ENCODE measurements around the gene MX2.

Gene MX2

GRCh38 chr21:41364308-41364707 is 2.5 kb downstream of the MX2 start:
- no peaks in the 10 kb centered on the region for H3K9me3 Mint-ChIP-seq
- H3K36me3 Mint-ChIP-seq (ENCODE audit: low read depth): peaks cover 35% of the 10 kb centered on the region
- H3K27me3 Mint-ChIP-seq: no peaks in the 10 kb centered on the region
- H3K4me3 Mint-ChIP-seq: no peak overlapping the region
- intact Hi-C loops (cut with micrococcal nuclease): no loop called here
- H3K27ac Mint-ChIP-seq: no peak overlapping the region
- peaks cover 71% of the 10 kb centered on the region for H3K4me1 Mint-ChIP-seq (ENCODE audit: low read depth)

- Mint-ChIP-seq H3K4me1 (ENCODE audit: low read depth) (peaks cover 82% of the 10 kb centered on the region), H3K27me3 (no peaks in the 10 kb centered on the region), H3K9me3 (no peaks in the 10 kb centered on the region), H3K4me3 (no peak overlapping the region), H3K27ac (no peak overlapping the region), H3K36me3 (ENCODE audit: low read depth) (peaks cover 42% of the 10 kb centered on the region)
- intact Hi-C loops (cut with micrococcal nuclease): no loop called here
These were observed 3.7 kb downstream of the MX2 start for GRCh38 chr21:41365377-41366107.

GRCh38 chr21:41366522-41367151 is 4.8 kb downstream of the MX2 start:
- peak overlapping the region; percentile 65 for H3K27ac Mint-ChIP-seq
- H3K4me1 Mint-ChIP-seq (ENCODE audit: low read depth): peaks cover 76% of the 10 kb centered on the region
- no peaks in the 10 kb centered on the region for H3K9me3 Mint-ChIP-seq
- no peak overlapping the region for H3K4me3 Mint-ChIP-seq
- no peaks in the 10 kb centered on the region for H3K27me3 Mint-ChIP-seq
- peaks cover 47% of the 10 kb centered on the region for H3K36me3 Mint-ChIP-seq (ENCODE audit: low read depth)
- intact Hi-C loops (cut with micrococcal nuclease): no loop called here

- peak overlapping the region; percentile 21 for H3K27ac Mint-ChIP-seq
- H3K9me3 Mint-ChIP-seq: no peaks in the 10 kb centered on the region
- no peak overlapping the region for H3K4me3 Mint-ChIP-seq
- H3K36me3 Mint-ChIP-seq (ENCODE audit: low read depth): peaks cover 39% of the 10 kb centered on the region
- intact Hi-C loops (cut with micrococcal nuclease): no loop called here
- no peaks in the 10 kb centered on the region for H3K27me3 Mint-ChIP-seq
- peaks cover 68% of the 10 kb centered on the region for H3K4me1 Mint-ChIP-seq (ENCODE audit: low read depth)
These were observed 5.6 kb downstream of the MX2 start for GRCh38 chr21:41367301-41367944.

- no peak overlapping the region for H3K4me3 Mint-ChIP-seq
- H3K27ac Mint-ChIP-seq: peak overlapping the region; percentile 21
- intact Hi-C loops (cut with micrococcal nuclease): no loop called here
- no peaks in the 10 kb centered on the region for H3K9me3 Mint-ChIP-seq
- peaks cover 61% of the 10 kb centered on the region for H3K4me1 Mint-ChIP-seq (ENCODE audit: low read depth)
- peaks cover 40% of the 10 kb centered on the region for H3K36me3 Mint-ChIP-seq (ENCODE audit: low read depth)
- no peaks in the 10 kb centered on the region for H3K27me3 Mint-ChIP-seq
These were observed 6.3 kb downstream of the MX2 start for GRCh38 chr21:41367945-41368734.

- peak overlapping the region; percentile 85 for H3K27ac Mint-ChIP-seq
- peaks cover 43% of the 10 kb centered on the region for H3K36me3 Mint-ChIP-seq (ENCODE audit: low read depth)
- peaks cover 55% of the 10 kb centered on the region for H3K4me1 Mint-ChIP-seq (ENCODE audit: low read depth)
These were observed 6.9 kb downstream of the MX2 start for GRCh38 chr21:41368735-41369104.

GRCh38 chr21:41369105-41369919 is 7.5 kb downstream of the MX2 start:
- Mint-ChIP-seq H3K36me3 (ENCODE audit: low read depth) (peaks cover 43% of the 10 kb centered on the region), H3K27me3 (no peaks in the 10 kb centered on the region), H3K4me1 (ENCODE audit: low read depth) (peaks cover 49% of the 10 kb centered on the region), H3K27ac (peak overlapping the region; percentile 85), H3K4me3 (peak overlapping the region; percentile 73), H3K9me3 (no peaks in the 10 kb centered on the region)
- intact Hi-C loops (cut with micrococcal nuclease): no loop called here

More at GRCh38 chr21:41368735-41369104, 6.9 kb downstream of the MX2 start:
- Mint-ChIP-seq H3K27me3 (no peaks in the 10 kb centered on the region), H3K4me3 (peak overlapping the region; percentile 73), H3K9me3 (no peaks in the 10 kb centered on the region)
- intact Hi-C loops (cut with micrococcal nuclease): no loop called here

GRCh38 chr21:41369920-41370839 is 8.4 kb downstream of the MX2 start:
- peaks cover 45% of the 10 kb centered on the region for H3K36me3 Mint-ChIP-seq (ENCODE audit: low read depth)
- H3K27me3 Mint-ChIP-seq: no peaks in the 10 kb centered on the region
- H3K4me3 Mint-ChIP-seq: peak overlapping the region; percentile 30
- H3K9me3 Mint-ChIP-seq: no peaks in the 10 kb centered on the region
- peaks cover 49% of the 10 kb centered on the region for H3K4me1 Mint-ChIP-seq (ENCODE audit: low read depth)
- peak overlapping the region; percentile 85 for H3K27ac Mint-ChIP-seq
- intact Hi-C loops (cut with micrococcal nuclease): no loop called here

GRCh38 chr21:41370840-41371684 is 9.2 kb downstream of the MX2 start:
- peaks cover 37% of the 10 kb centered on the region for H3K36me3 Mint-ChIP-seq (ENCODE audit: low read depth)
- H3K27ac Mint-ChIP-seq: no peak overlapping the region
- no peaks in the 10 kb centered on the region for H3K9me3 Mint-ChIP-seq
- no peak overlapping the region for H3K4me3 Mint-ChIP-seq
- no peaks in the 10 kb centered on the region for H3K27me3 Mint-ChIP-seq
- peaks cover 44% of the 10 kb centered on the region for H3K4me1 Mint-ChIP-seq (ENCODE audit: low read depth)
- intact Hi-C loops (cut with micrococcal nuclease): no loop called here

GRCh38 chr21:41371685-41372030 is 9.8 kb downstream of the MX2 start:
- H3K4me1 Mint-ChIP-seq (ENCODE audit: low read depth): peaks cover 40% of the 10 kb centered on the region

GRCh38 chr21:41373253-41373652 is 11.4 kb downstream of the MX2 start:
- Mint-ChIP-seq H3K9me3 (no peaks in the 10 kb centered on the region), H3K4me1 (ENCODE audit: low read depth) (peaks cover 26% of the 10 kb centered on the region), H3K36me3 (ENCODE audit: low read depth) (peaks cover 48% of the 10 kb centered on the region), H3K27me3 (no peaks in the 10 kb centered on the region), H3K27ac (no peak overlapping the region), H3K4me3 (no peak overlapping the region)
- intact Hi-C loops (cut with micrococcal nuclease): no loop called here

More at GRCh38 chr21:41371685-41372030, 9.8 kb downstream of the MX2 start:
- Mint-ChIP-seq H3K9me3 (no peaks in the 10 kb centered on the region), H3K27me3 (no peaks in the 10 kb centered on the region), H3K36me3 (ENCODE audit: low read depth) (peaks cover 41% of the 10 kb centered on the region), H3K27ac (no peak overlapping the region), H3K4me3 (no peak overlapping the region)
- intact Hi-C loops (cut with micrococcal nuclease): no loop called here

GRCh38 chr21:41373763-41374162 is 11.9 kb downstream of the MX2 start:
- intact Hi-C loops (cut with micrococcal nuclease): no loop called here
- Mint-ChIP-seq H3K9me3 (no peaks in the 10 kb centered on the region), H3K4me3 (no peak overlapping the region), H3K36me3 (ENCODE audit: low read depth) (peaks cover 49% of the 10 kb centered on the region), H3K4me1 (ENCODE audit: low read depth) (peaks cover 21% of the 10 kb centered on the region), H3K27ac (no peak overlapping the region), H3K27me3 (no peaks in the 10 kb centered on the region)

Data from dendritic cell treated with granulocyte-macrophage colony-stimulating factor and Interleukin-4, amounts not matched to agents 40 ng/mL and 50 ng/mL, for 4 days (primary cell).